Measurements from ENCODE around the gene KCNIP3. TPM values are rescaled to one million over a fixed set of nuclear protein-coding genes. Genes with fewer than 3 reads are reported as not detected.

The KCNIP3 gene
- total and polyA plus RNA-seq, 4 donors, result 0.26 to 1.1 (median 0.62) TPM

DNA sequence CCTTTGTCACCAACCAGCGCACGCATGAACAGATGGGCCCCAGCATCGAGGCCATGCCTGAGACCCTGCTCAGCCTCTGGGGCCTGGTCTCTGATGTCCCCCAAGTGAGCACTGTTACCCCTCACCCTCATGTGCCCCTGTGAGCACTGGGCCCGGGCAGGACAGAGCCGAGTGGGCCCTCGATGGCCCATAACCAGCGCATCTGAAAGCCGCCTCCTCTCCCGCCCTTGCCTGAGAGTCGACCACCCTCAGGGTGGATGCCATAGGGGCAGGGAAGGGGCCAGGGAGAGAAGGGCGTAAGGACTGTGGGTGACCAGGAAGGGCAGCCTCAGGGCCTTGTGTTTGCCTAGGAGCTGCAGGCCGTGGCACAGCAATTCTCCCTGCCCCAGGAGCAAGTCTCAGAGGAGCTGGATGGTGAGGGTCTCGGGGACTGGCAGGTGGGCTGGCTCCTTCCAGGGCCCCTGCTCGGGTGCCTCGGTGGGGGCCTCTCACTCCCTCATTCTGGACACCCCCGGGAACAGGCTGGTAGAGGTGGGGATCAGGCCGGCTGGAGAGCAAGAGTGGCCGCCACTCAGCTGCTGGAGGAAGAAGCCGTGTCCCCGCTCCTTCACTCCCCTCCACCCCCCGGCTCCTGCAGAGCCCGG, 20.8 kb upstream of the KCNIP3 start (continued):
- TF ChIP-seq, protein P1, sequence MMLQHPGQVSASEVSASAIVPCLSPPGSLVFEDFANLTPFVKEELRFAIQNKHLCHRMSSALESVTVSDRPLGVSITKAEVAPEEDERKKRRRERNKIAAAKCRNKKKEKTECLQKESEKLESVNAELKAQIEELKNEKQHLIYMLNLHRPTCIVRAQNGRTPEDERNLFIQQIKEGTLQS (IDR thresholded peaks at IDR 0.05), result no peak
- TF ChIP-seq EGR1 (IDR thresholded peaks at IDR 0.05; ENCODE audit: low read depth in 2 of 2), result no peak

DNA sequence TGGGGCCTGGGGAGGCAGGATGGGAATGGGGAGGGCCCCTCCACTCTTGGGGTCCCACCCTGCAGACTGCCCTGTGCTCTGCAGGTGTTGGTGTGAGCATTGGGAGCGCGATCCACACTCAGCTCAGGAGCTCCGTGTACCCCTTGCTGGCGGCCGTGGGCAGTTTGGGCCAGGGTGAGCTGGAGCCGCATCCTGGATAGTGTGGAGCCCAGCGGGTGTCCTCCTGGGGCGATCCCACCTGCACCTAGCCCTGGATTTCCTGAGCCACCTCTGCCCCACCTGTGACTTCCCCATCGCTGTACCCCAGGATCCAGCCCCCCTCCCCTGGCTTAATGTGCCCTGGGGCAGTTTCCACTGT, 20.3 kb upstream of the KCNIP3 start:
- H3K9me3 ChIP-seq (ENCODE audit: control insufficient read depth in 4 of 4, low read length in 3 of 4), result no peaks in the 10 kb centered on the region
- H3K4me3 ChIP-seq (ENCODE audit: low read depth in 1 of 3, low read length in 3 of 3), result no peak overlapping the region
- no peaks in the 10 kb centered on the region for H3K4me1 ChIP-seq (ENCODE audit: control insufficient read depth in 4 of 4, insufficient read depth in 4 of 4, low read length in 3 of 4)
- no peaks in the 10 kb centered on the region for H3K36me3 ChIP-seq (ENCODE audit: control insufficient read depth in 4 of 4, insufficient read depth in 3 of 4, low read depth in 1 of 4, low read length in 3 of 4)
- no peak for DNase-seq (ENCODE audit: low spot score)
- no peak overlapping the region for H3K27ac ChIP-seq (ENCODE audit: low read depth in 1 of 2, low read length in 2 of 2)
- H3K27me3 ChIP-seq (ENCODE audit: control insufficient read depth in 4 of 4, insufficient read depth in 4 of 4, low read length in 3 of 4), result no peaks in the 10 kb centered on the region
- TF ChIP-seq, protein P1 (IDR thresholded peaks at IDR 0.05), result no peak
- no peak for TF ChIP-seq RAD21 (IDR thresholded peaks at IDR 0.05)
- no peak for TF ChIP-seq HNF4A (conservative IDR thresholded peaks at IDR 0.05)
- TF ChIP-seq, protein P2, sequence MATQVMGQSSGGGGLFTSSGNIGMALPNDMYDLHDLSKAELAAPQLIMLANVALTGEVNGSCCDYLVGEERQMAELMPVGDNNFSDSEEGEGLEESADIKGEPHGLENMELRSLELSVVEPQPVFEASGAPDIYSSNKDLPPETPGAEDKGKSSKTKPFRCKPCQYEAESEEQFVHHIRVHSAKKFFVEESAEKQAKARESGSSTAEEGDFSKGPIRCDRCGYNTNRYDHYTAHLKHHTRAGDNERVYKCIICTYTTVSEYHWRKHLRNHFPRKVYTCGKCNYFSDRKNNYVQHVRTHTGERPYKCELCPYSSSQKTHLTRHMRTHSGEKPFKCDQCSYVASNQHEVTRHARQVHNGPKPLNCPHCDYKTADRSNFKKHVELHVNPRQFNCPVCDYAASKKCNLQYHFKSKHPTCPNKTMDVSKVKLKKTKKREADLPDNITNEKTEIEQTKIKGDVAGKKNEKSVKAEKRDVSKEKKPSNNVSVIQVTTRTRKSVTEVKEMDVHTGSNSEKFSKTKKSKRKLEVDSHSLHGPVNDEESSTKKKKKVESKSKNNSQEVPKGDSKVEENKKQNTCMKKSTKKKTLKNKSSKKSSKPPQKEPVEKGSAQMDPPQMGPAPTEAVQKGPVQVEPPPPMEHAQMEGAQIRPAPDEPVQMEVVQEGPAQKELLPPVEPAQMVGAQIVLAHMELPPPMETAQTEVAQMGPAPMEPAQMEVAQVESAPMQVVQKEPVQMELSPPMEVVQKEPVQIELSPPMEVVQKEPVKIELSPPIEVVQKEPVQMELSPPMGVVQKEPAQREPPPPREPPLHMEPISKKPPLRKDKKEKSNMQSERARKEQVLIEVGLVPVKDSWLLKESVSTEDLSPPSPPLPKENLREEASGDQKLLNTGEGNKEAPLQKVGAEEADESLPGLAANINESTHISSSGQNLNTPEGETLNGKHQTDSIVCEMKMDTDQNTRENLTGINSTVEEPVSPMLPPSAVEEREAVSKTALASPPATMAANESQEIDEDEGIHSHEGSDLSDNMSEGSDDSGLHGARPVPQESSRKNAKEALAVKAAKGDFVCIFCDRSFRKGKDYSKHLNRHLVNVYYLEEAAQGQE (IDR thresholded peaks at IDR 0.05), result no peak
- TF ChIP-seq, protein P3, sequence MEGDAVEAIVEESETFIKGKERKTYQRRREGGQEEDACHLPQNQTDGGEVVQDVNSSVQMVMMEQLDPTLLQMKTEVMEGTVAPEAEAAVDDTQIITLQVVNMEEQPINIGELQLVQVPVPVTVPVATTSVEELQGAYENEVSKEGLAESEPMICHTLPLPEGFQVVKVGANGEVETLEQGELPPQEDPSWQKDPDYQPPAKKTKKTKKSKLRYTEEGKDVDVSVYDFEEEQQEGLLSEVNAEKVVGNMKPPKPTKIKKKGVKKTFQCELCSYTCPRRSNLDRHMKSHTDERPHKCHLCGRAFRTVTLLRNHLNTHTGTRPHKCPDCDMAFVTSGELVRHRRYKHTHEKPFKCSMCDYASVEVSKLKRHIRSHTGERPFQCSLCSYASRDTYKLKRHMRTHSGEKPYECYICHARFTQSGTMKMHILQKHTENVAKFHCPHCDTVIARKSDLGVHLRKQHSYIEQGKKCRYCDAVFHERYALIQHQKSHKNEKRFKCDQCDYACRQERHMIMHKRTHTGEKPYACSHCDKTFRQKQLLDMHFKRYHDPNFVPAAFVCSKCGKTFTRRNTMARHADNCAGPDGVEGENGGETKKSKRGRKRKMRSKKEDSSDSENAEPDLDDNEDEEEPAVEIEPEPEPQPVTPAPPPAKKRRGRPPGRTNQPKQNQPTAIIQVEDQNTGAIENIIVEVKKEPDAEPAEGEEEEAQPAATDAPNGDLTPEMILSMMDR (IDR thresholded peaks at IDR 0.05; ENCODE audit: low read depth, low read length, missing input control), result no peak
- no peak for TF ChIP-seq NR2F2 (IDR thresholded peaks at IDR 0.05)
- TF ChIP-seq EGR1 (IDR thresholded peaks at IDR 0.05; ENCODE audit: low read depth in 2 of 2), result no peak
- TF ChIP-seq FOXA1 (IDR thresholded peaks at IDR 0.05), result no peak
- no peak for TF ChIP-seq JUND (IDR thresholded peaks at IDR 0.05)
- TF ChIP-seq GABPA (IDR thresholded peaks at IDR 0.05 in 1 of 2, conservative IDR thresholded peaks at IDR 0.05 in 1 of 2), result no peak
- TF ChIP-seq TAF1 (conservative IDR thresholded peaks at IDR 0.05), result no peak
- TF ChIP-seq HNF4G (IDR thresholded peaks at IDR 0.05), result no peak
- no peak for TF ChIP-seq RXRA (IDR thresholded peaks at IDR 0.05)
- TF ChIP-seq, protein P4, sequence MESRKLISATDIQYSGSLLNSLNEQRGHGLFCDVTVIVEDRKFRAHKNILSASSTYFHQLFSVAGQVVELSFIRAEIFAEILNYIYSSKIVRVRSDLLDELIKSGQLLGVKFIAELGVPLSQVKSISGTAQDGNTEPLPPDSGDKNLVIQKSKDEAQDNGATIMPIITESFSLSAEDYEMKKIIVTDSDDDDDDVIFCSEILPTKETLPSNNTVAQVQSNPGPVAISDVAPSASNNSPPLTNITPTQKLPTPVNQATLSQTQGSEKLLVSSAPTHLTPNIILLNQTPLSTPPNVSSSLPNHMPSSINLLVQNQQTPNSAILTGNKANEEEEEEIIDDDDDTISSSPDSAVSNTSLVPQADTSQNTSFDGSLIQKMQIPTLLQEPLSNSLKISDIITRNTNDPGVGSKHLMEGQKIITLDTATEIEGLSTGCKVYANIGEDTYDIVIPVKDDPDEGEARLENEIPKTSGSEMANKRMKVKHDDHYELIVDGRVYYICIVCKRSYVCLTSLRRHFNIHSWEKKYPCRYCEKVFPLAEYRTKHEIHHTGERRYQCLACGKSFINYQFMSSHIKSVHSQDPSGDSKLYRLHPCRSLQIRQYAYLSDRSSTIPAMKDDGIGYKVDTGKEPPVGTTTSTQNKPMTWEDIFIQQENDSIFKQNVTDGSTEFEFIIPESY (IDR thresholded peaks at IDR 0.05), result no peak
- no peak for TF ChIP-seq FOXA2 (IDR thresholded peaks at IDR 0.05)
- TF ChIP-seq, protein P5, sequence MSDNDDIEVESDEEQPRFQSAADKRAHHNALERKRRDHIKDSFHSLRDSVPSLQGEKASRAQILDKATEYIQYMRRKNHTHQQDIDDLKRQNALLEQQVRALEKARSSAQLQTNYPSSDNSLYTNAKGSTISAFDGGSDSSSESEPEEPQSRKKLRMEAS (IDR thresholded peaks at IDR 0.05), result no peak
- TF ChIP-seq YY1 (IDR thresholded peaks at IDR 0.05), result no peak
- TF ChIP-seq SP1 (IDR thresholded peaks at IDR 0.05), result no peak
- 93% methylated on average over 9 of the region's 9 CpGs for WGBS
- no peak overlapping the region for H3K9ac ChIP-seq (ENCODE audit: low read depth in 1 of 2, low read length in 2 of 2)

Data from liver (tissue), 9 donors.